NCI-H2196 treated with DMSO at 0.1 percent for 48 hours (cell line): ENCODE data around the gene CERS3.

Experiments used
- DNase-seq: peaks from one replicate; lab custom pipeline; 2025; ENCODE audit not compliant: unreplicated experiment; lab: John Stamatoyannopoulos, UW

CERS3 gene

GRCh38 chr15:100528833-100529428, at the start of gene CERS3:
Gene CERS3 (minus strand): TSS chr15:100528950. CDS start chr15:100501849, 27,101 bp downstream.
- DNase-seq: no peak

GRCh38 chr15:100573526-100573925, 44.8 kb upstream of the CERS3 start:
- no peak for DNase-seq

- DNase-seq: no peak
Observed at GRCh38 chr15:100572362-100572983, 43.7 kb upstream of the CERS3 start.

- DNase-seq: no peak
Observed at GRCh38 chr15:100571592-100572167, 42.9 kb upstream of the CERS3 start.

GRCh38 chr15:100570735-100571313, 42.1 kb upstream of the CERS3 start:
- DNase-seq: no peak

- no peak for DNase-seq
Observed at GRCh38 chr15:100570275-100570674, 41.5 kb upstream of the CERS3 start.

- DNase-seq: no peak
Observed at GRCh38 chr15:100569391-100569790, 40.6 kb upstream of the CERS3 start.

- no peak for DNase-seq
Observed at GRCh38 chr15:100566850-100567628, 38.3 kb upstream of the CERS3 start.

- DNase-seq: no peak
Observed at GRCh38 chr15:100565591-100565990, 36.8 kb upstream of the CERS3 start.

- DNase-seq: no peak
Observed at GRCh38 chr15:100560323-100560722, 31.6 kb upstream of the CERS3 start.

GRCh38 chr15:100559330-100559729, 30.6 kb upstream of the CERS3 start:
- no peak for DNase-seq

GRCh38 chr15:100558771-100559254, 30.1 kb upstream of the CERS3 start:
- DNase-seq: no peak

- DNase-seq: no peak
Observed at GRCh38 chr15:100553468-100553867, 24.7 kb upstream of the CERS3 start.

- no peak for DNase-seq
Observed at GRCh38 chr15:100547961-100548360, 19.2 kb upstream of the CERS3 start.

- DNase-seq: no peak
Observed at GRCh38 chr15:100544946-100545345, 16.2 kb upstream of the CERS3 start.

GRCh38 chr15:100544338-100544841, 15.6 kb upstream of the CERS3 start:
- DNase-seq: no peak

- DNase-seq: no peak
Observed at GRCh38 chr15:100542290-100542689, 13.5 kb upstream of the CERS3 start.

GRCh38 chr15:100537331-100537730, 8.6 kb upstream of the CERS3 start:
- DNase-seq: no peak

GRCh38 chr15:100536733-100537132, 8.0 kb upstream of the CERS3 start:
- DNase-seq: no peak

GRCh38 chr15:100533886-100534285, 5.1 kb upstream of the CERS3 start:
- no peak for DNase-seq

- DNase-seq: no peak
Observed at GRCh38 chr15:100531823-100532327, 3.1 kb upstream of the CERS3 start.
